ENCODE measurements around the gene USP12.

Gene USP12

DNA sequence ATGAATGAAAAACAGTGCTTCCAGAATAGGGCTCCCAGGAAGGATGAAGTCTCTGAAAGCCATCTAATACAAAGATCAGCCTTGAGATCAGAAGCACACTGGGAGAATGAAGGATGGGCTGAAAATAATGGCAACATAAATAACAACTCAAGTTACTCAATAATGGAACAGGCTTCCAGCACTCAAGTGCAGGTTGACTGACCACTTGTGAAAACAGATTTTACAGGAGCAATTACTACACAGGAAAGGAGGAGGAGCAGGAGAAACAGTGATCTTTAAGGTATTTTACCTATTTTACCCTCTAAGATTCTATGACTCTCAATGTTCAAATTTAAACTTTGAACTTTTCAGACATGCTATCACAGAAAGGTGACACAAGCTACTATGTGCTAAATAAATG is 106.0 kb downstream of the USP12 start:
- H3K27me3 ChIP-seq (ENCODE audit: low read depth, low read length), result no peaks in the 10 kb centered on the region

DNA sequence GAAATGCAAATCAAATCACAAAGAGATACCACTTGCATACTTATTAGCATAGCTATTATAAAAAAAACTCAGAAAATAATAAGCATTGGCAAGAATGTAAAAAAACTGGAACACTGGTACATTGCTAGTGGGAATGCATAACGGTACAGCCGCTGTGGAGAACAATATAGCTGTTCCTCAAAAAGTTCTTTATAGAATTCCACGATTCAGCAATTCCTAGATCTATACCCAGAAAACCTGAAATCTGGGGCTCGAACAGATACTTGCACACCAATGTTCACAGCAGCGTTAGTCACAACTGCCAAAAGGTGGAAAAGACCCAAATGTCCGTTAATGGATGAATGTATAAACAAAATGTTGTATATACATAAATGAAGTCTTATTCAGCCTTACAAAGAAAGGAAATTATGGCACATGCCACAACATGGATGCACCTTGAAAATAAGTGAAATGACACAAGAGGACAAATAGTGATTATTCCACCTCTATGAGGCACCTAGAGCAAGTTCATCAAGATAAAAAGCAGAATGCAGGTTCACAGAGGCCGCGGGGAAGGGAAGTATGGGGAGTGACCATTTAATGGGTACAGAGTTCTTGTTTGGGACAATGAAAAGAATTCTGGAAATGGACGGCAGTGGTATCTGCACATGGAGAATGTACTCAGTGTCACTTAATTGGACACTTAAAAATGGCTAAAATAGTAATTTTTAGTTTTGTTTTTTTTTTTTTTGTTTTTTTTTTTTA is 107.2 kb downstream of the USP12 start:
- Histone ChIP-seq H3K4me1 (ENCODE audit: control insufficient read depth in 1 of 2, insufficient read depth in 2 of 2, low read length in 2 of 2) (no peaks in the 10 kb centered on the region), H3K27ac (ENCODE audit: low read length) (no peak overlapping the region), H3K36me3 (ENCODE audit: control insufficient read depth in 1 of 2, insufficient read depth in 2 of 2, low read length in 2 of 2) (peaks cover 0 to 15% of the 10 kb centered on the region in 2 donors), H3K4me3 (ENCODE audit: low read depth in 1 of 2, low read length in 2 of 2) (no peak overlapping the region), H3K27me3 (ENCODE audit: low read depth, low read length) (no peaks in the 10 kb centered on the region), H3K9me3 (ENCODE audit: control insufficient read depth in 1 of 2, low read length in 2 of 2) (peaks cover 3 to 4% of the 10 kb centered on the region in 2 donors)

More for the DNA sequence above, 106.0 kb downstream of the USP12 start:
- Histone ChIP-seq H3K4me1 (ENCODE audit: control insufficient read depth in 1 of 2, insufficient read depth in 2 of 2, low read length in 2 of 2) (no peaks in the 10 kb centered on the region), H3K36me3 (ENCODE audit: control insufficient read depth in 1 of 2, insufficient read depth in 2 of 2, low read length in 2 of 2) (peaks cover 4 to 18% of the 10 kb centered on the region in 2 donors), H3K27ac (ENCODE audit: low read length) (no peak overlapping the region), H3K9me3 (ENCODE audit: control insufficient read depth in 1 of 2, low read length in 2 of 2) (peaks cover 3 to 4% of the 10 kb centered on the region in 2 donors), H3K4me3 (ENCODE audit: low read depth in 1 of 2, low read length in 2 of 2) (no peak overlapping the region)

DNA sequence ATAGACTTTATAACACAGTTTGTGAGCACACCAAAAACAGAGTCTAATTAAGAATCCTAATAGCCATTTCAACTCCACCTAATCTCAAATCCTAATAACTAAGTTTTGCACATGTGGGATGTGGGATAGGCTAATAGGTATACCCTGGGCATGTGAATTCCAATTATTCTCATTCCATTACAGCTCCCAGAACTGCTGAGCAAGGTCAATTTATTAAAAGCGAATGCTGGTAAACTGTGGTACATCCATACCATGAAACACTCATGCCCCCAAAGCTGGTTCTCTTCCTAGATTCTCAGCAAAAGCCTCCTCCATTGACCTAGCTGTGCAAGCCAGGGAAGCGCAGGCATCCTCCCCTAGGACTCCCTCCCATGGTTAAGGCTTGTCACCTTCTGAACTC is 113.8 kb downstream of the USP12 start:
- Histone ChIP-seq H3K36me3 (ENCODE audit: control insufficient read depth in 1 of 2, insufficient read depth in 2 of 2, low read length in 2 of 2) (no peaks in the 10 kb centered on the region), H3K9me3 (ENCODE audit: control insufficient read depth in 1 of 2, low read length in 2 of 2) (no peaks in the 10 kb centered on the region), H3K27me3 (ENCODE audit: low read depth, low read length) (no peaks in the 10 kb centered on the region), H3K4me3 (ENCODE audit: low read depth in 1 of 2, low read length in 2 of 2) (no peak overlapping the region), H3K27ac (ENCODE audit: low read length) (no peak overlapping the region), H3K4me1 (ENCODE audit: control insufficient read depth in 1 of 2, insufficient read depth in 2 of 2, low read length in 2 of 2) (no peaks in the 10 kb centered on the region)

DNA sequence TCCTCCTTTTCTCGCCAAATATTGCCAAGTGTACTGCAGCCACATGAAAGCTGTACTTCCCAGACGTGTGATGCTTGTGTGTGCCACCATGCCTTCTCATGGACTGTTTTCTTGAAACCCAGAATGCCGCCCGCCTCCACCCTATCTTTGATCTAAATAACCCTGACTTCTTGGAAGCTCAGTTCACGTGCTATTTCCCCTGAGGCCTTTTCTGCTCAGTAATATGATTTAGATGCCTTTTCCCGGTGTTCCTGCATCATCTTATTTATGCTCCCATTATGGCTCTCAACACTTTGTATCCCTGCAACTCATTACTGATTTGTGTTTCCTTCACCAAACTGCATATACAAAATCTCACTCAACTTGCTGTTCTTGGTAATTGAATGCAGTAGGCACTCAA is 116.1 kb downstream of the USP12 start:
- Histone ChIP-seq H3K4me3 (ENCODE audit: low read depth in 1 of 2, low read length in 2 of 2) (no peak overlapping the region), H3K4me1 (ENCODE audit: control insufficient read depth in 1 of 2, insufficient read depth in 2 of 2, low read length in 2 of 2) (no peaks in the 10 kb centered on the region), H3K36me3 (ENCODE audit: control insufficient read depth in 1 of 2, insufficient read depth in 2 of 2, low read length in 2 of 2) (peaks cover 0 to 2% of the 10 kb centered on the region in 2 donors), H3K27me3 (ENCODE audit: low read depth, low read length) (no peaks in the 10 kb centered on the region), H3K27ac (ENCODE audit: low read length) (no peak overlapping the region), H3K9me3 (ENCODE audit: control insufficient read depth in 1 of 2, low read length in 2 of 2) (peaks cover 0 to 3% of the 10 kb centered on the region in 2 donors)

DNA sequence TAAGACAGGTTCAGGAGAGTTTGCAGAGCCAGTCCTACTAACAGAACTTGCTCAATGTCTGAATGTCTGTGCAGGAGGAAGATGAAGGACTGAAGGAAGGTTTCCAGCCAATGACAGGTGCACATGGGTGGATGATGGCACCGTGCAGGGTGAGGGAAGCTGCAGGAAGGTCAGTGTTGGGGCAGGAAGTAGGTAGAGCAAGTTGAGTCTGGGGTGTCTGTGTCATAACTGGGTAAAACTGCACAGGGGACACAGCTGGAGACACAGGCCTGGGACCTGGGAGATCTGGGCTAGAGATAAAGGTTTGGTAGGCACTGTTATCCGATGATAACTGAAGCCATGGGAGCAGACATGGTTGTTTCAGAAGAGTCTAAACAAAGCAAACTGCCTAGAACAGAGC is 116.9 kb downstream of the USP12 start:
- H3K27me3 ChIP-seq (ENCODE audit: low read depth, low read length), result no peaks in the 10 kb centered on the region
- no peaks in the 10 kb centered on the region for H3K4me1 ChIP-seq (ENCODE audit: control insufficient read depth in 1 of 2, insufficient read depth in 2 of 2, low read length in 2 of 2)
- H3K36me3 ChIP-seq (ENCODE audit: control insufficient read depth in 1 of 2, insufficient read depth in 2 of 2, low read length in 2 of 2), result peaks cover 0 to 7% of the 10 kb centered on the region in 2 donors
- H3K27ac ChIP-seq (ENCODE audit: low read length), result no peak overlapping the region
- peaks cover 0 to 3% of the 10 kb centered on the region in 2 donors for H3K9me3 ChIP-seq (ENCODE audit: control insufficient read depth in 1 of 2, low read length in 2 of 2)
- no peak overlapping the region for H3K4me3 ChIP-seq (ENCODE audit: low read depth in 1 of 2, low read length in 2 of 2)

DNA sequence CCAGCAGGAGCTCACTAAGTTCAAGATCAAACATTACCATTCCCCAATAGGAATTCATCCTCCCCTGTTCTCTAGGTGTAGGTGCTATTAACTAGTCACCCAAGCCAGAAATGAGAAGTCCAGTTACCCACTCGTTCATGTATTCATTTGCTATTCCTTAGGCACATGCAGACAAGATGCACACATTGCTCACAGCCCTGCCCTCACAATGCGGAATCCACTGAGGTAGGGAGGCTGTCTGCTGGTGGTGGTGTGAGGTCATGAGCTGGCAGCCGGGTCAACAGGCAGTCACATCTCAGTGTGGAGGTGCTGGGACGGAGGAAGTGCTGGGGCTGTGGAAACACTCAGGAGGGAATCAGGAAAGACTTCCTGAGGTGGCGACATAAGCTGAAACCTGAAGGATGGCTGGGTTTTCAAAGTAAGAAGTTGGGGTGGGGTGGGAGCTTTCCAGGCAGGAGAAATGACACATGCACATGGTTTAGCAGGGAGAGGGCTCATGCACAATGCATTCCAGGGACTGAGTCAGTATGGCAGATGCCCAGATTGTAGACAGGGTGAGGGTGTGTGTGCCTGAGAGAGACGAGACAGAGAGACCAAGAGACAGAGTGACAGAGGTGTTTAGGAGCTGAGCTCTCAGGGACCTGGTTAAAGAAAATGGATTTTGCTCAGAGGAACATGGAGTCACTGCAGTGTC is 117.6 kb downstream of the USP12 start:
- Histone ChIP-seq H3K9me3 (ENCODE audit: control insufficient read depth in 1 of 2, low read length in 2 of 2) (peaks cover 0 to 3% of the 10 kb centered on the region in 2 donors), H3K4me1 (ENCODE audit: control insufficient read depth in 1 of 2, insufficient read depth in 2 of 2, low read length in 2 of 2) (no peaks in the 10 kb centered on the region), H3K4me3 (ENCODE audit: low read depth in 1 of 2, low read length in 2 of 2) (no peak overlapping the region), H3K36me3 (ENCODE audit: control insufficient read depth in 1 of 2, insufficient read depth in 2 of 2, low read length in 2 of 2) (peaks cover 0 to 7% of the 10 kb centered on the region in 2 donors), H3K27me3 (ENCODE audit: low read depth, low read length) (no peaks in the 10 kb centered on the region), H3K27ac (ENCODE audit: low read length) (no peak overlapping the region)

DNA sequence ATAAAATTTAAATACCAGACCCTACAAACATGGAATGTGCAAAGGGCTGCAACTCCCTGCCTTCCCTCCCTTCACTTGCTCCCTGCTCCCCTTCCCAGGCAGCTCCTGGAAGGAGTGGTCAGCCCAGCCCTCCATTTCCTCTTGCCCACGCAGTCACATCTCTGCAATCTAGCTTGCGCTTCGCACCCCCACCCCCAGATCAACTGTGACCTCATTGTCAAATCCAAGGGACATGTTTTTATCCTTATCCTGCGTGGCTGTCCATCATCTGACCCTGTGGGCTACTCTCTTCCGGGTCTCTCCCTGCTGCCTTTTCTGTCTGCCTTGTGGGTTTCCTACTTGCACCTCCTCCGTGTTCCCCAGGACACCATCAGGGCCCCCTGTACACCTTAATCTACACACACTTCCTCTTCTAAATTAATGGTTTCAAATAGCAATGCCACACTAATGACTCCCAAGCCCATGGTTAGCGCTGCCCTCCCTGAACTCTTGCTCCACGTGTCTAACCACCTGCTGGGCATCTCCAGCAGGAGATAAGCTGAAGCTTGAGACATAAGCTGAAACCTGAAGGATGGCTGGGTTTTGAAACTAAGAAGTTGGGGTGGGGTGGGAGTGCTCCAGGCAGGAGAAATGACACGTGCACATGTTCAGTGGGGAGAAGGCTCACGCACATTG is 118.3 kb downstream of the USP12 start:
- Histone ChIP-seq H3K4me1 (ENCODE audit: control insufficient read depth in 1 of 2, insufficient read depth in 2 of 2, low read length in 2 of 2) (no peaks in the 10 kb centered on the region), H3K27me3 (ENCODE audit: low read depth, low read length) (no peaks in the 10 kb centered on the region), H3K27ac (ENCODE audit: low read length) (no peak overlapping the region), H3K9me3 (ENCODE audit: control insufficient read depth in 1 of 2, low read length in 2 of 2) (peaks cover 0 to 3% of the 10 kb centered on the region in 2 donors), H3K36me3 (ENCODE audit: control insufficient read depth in 1 of 2, insufficient read depth in 2 of 2, low read length in 2 of 2) (peaks cover 0 to 7% of the 10 kb centered on the region in 2 donors), H3K4me3 (ENCODE audit: low read depth in 1 of 2, low read length in 2 of 2) (no peak overlapping the region)

DNA sequence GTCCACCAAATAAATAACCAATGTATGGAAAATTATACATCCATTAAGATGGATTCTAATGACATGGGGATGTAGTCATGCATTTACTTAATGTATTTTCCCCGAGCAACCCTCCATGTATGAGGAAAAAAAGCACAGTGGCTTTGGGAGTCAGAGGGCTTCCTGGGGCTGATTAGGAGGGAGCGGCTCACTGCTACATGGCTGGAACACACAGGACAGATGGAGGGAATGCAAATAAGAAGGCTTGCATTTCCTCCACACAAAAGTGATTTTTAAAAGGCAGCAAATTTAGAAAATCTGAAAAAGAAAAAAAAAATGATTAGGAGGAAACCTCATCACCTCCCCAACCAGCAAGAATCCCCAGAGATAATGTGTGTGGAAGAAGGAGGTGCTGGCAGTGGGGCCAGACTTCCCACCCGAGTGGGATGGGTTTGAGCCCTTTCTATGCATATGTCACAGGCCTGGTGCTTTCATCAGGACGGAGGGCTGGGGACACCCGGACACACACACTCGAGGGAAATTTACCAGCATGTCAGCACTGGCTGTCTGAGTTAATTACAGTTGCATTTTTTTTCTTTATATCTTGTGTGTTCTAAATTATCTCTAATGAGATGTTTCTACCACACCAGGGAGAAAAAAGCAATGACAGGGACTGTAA is 118.9 kb downstream of the USP12 start:
- H3K36me3 ChIP-seq (ENCODE audit: control insufficient read depth in 1 of 2, insufficient read depth in 2 of 2, low read length in 2 of 2), result peaks cover 0 to 7% of the 10 kb centered on the region in 2 donors
- H3K27me3 ChIP-seq (ENCODE audit: low read depth, low read length), result no peaks in the 10 kb centered on the region
- H3K4me1 ChIP-seq (ENCODE audit: control insufficient read depth in 1 of 2, insufficient read depth in 2 of 2, low read length in 2 of 2), result no peaks in the 10 kb centered on the region
- no peak overlapping the region for H3K27ac ChIP-seq (ENCODE audit: low read length)
- no peak overlapping the region for H3K4me3 ChIP-seq (ENCODE audit: low read depth in 1 of 2, low read length in 2 of 2)
- peaks cover 0 to 3% of the 10 kb centered on the region in 2 donors for H3K9me3 ChIP-seq (ENCODE audit: control insufficient read depth in 1 of 2, low read length in 2 of 2)

DNA sequence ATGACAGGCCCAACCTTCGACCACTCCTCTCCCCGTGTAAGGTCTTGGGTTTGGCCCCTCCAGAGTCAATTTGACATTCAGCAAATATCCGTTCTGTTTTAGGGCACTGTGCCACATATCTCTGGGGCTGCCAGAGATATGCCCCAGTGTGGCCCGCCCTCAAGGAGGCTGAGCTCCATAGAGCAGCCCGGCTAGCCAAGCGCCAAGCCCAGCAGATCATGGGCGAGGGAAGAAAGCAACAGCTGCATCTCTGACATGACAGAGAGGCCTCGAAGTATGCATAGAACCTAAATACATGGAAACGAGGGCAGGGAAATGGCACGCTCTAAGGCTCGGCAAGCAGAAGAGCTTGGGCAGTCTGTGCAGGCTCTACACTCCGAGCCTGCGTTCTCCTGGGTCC is 124.5 kb downstream of the USP12 start:
- no peak overlapping the region for H3K27ac ChIP-seq (ENCODE audit: low read length)
- no peaks in the 10 kb centered on the region for H3K27me3 ChIP-seq (ENCODE audit: low read depth, low read length)
- H3K36me3 ChIP-seq (ENCODE audit: control insufficient read depth in 1 of 2, insufficient read depth in 2 of 2, low read length in 2 of 2), result peaks cover 0 to 7% of the 10 kb centered on the region in 2 donors
- no peaks in the 10 kb centered on the region for H3K4me1 ChIP-seq (ENCODE audit: control insufficient read depth in 1 of 2, insufficient read depth in 2 of 2, low read length in 2 of 2)
- peaks cover 0 to 3% of the 10 kb centered on the region in 2 donors for H3K9me3 ChIP-seq (ENCODE audit: control insufficient read depth in 1 of 2, low read length in 2 of 2)
- no peak overlapping the region for H3K4me3 ChIP-seq (ENCODE audit: low read depth in 1 of 2, low read length in 2 of 2)

DNA sequence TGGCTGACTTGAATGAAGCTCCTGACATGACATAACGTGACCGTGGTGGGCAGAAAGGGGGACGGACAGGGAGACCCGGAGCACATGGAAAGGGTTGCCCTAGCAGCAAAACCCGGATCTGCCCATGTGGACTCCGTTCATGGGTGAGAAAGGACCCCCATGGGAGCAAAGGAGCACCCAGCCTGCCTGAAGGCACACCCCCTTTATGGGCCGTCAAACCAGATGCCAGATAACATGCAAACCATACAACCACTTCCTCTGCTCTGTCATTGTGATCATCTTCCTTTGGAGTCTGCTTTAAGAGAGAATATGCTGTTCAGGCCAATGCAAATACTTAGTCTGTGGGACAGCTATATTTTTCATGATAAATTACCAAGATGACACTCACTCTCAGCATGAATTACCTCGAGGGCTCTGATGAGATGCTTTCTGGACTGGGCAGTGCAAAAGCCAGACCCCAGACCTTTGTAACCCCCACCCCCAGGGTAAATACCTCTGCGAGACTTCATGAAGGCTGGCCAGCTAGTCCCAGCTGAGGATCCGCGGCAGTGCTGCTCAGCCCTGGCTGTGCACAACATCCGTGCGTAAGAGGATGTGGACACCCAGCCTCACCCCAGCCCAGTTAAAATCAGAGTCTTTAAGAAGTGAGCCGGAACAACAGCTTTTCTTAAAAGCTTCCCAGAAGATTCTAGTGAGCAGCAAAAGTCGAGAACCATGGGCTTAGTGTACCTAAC is 126.6 kb downstream of the USP12 start:
- H3K27ac ChIP-seq (ENCODE audit: low read length), result no peak overlapping the region
- H3K4me3 ChIP-seq (ENCODE audit: low read depth in 1 of 2, low read length in 2 of 2), result no peak overlapping the region
- H3K9me3 ChIP-seq (ENCODE audit: control insufficient read depth in 1 of 2, low read length in 2 of 2), result no peaks in the 10 kb centered on the region
- no peaks in the 10 kb centered on the region for H3K27me3 ChIP-seq (ENCODE audit: low read depth, low read length)
- no peaks in the 10 kb centered on the region for H3K36me3 ChIP-seq (ENCODE audit: control insufficient read depth in 1 of 2, insufficient read depth in 2 of 2, low read length in 2 of 2)
- H3K4me1 ChIP-seq (ENCODE audit: control insufficient read depth in 1 of 2, insufficient read depth in 2 of 2, low read length in 2 of 2), result no peaks in the 10 kb centered on the region

Measured in muscle layer of duodenum (tissue), 2 donors.